HG03432 (cell line): ENCODE data around the gene LRP6.
"Not testable (repeated sequence)": the region's sequence is repeated elsewhere in the genome, so short reads cannot be mapped to it uniquely, and the experiment has no call there.

Experiments used
- ATAC-seq: cut with Tn5 transposase; IDR thresholded peaks from one replicate; pipeline ENCODE4 v1.9.1; 2021; ENCODE audit warnings: mild to moderate bottlenecking, moderate library complexity; ENCODE audit not compliant: unreplicated experiment

LRP6 gene

DNA sequence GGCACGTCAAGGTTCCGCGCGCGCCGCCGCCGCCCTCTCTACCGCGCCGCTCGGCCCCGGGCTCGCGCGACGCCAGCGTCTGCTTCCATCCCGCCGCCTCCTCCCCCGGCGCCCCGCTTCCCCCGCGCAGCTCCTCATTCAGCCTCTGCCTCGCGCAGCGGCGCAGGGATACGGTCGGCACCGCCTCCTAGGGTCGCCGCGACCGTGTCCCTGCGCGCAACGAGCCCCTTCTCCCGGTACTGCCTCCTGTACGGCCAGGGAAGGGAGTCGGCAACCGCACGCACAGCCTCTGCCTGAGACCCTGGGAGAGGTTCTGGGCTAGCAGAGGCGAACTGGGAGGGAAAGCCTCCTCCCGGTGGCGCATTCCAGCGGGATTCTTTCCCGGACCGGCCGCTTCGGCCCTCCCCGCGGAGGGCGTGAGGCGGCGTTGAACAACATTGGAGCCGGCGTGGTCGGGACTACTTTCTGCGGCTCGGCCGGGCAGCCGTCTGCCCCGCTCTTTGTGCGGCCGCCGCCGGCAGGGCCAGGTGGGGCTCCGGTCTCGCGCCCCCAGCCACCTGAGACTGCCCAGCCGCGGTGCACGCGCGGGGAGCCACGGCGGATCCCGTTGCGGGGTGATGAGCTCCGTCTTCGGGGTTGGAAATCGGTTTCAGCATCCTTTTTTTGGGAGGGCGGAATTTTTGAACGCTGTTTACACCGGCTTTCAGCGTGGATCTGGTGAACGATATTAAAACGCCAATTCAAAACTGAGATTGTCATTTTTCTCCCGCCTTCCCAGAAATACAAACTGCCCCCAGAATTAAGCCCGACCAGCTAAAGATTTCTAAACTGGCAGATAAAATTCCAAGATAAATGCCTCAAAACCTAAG lies at the start of gene LRP6:
Gene LRP6 (minus strand): TSS at position 172 of the 869 bp plus-strand sequence. CDS start 309 bp downstream, outside the sequence.
- ATAC-seq, result peak; percentile 93

DNA sequence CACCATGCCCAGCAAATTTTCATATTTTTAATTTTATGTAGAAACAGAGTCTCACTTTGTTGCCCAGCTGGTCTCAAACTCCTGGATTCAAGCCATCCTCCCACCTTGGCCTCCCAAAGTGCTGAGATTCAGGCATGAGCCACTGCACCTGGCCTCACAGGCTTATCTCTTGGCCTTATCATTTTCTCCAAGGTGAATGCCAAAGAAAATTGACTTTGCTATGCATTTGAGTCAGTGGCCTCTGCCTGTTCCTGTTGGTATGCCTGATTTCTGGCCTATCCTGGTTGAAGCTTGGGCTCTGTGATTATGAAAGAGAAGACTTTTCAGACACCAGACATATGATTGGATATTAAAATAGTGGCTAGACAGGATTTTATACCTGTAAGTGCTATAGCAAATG lies 49.0 kb upstream of the LRP6 start:
- ATAC-seq, result no peak

DNA sequence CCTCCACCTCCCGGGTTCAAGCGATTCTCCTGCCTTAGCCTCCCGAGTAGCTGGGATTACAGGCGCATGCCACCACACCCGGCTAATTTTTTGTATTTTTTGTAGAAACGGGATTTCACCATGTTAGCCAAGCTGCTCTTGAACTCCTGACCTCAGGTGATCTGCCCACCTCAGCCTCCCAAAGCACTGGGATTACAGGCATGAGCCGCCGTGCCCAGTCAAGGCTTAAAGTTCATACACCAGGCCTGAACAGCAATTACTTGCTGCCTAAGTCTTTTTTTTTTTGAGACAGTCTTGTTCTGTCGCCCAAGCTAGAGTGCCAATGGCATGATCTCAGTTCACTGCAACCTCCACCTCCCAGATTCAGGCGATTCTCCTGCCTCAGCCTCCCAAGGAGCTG lies 43.9 kb upstream of the LRP6 start:
- not testable (repeated sequence) for ATAC-seq

DNA sequence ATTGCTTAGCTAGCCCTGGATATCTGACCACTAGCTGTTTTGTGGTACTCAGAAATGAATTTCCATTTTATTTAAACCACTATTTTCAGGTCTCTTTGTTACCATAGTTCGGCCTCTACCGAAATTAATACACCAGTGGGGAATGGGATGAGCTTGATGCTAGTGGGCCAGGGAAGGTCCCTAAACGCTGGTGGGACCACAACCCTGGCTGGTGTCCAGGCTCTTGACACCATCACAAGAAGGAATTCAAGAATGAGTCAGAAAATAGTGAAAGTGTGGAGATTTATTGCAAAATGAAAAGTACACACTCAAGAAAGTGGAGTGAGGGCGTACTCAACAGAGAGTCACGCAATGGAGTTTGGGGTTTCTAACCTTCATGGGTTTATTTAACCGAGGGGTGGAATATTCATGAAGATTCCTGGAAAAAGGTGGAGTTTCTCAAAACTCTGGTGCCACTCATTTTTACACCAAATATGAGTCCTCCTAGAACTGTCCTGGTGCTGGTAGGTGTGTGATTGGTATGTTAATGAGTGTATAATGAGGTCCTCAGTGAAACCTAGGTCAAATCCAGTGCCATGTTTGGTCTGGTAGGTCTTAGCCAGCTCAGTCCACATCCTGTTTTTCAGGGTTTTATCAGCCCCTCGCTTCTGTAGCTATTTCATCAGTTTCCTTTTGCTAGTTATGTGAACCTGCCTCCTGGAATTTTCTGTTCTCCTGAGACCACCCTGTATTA lies 38.9 kb upstream of the LRP6 start:
- ATAC-seq, result no peak

DNA sequence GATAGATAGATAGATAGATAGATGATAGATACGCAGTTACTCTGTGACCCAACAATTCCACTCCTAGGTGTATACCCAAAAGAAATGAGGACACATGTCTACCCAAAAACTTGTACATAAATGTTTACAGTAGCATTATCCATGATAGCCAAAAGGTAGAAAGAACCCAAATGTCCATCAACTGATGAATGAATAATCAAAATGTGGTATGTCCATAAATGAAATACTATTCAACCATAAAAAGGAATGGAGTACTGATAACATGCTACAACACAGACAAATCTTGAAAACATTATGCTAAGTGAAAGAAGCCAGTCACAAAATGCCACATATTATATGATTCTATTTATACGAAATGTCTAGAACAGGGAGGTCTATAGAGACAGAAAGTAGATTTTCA lies 36.1 kb upstream of the LRP6 start:
- no peak for ATAC-seq

DNA sequence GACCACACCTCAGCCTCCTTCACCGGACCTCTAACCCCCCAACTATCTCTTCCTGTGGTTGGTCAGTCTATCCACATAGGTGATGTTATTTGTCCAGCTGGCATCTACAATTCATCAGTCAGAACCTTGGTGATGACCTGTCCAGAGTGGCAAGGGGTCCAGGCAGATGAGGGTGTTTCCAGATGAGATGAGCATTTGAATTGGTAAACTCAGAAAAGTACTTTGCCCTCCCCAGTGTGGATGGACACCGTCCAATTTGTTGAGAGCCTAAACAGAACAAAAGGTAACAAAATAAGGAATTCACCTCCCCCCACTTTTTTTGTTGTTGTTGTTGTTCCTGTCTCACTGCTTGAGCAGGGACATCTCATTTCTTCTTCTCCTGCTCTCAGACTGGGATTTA lies 34.3 kb upstream of the LRP6 start:
- no peak for ATAC-seq

DNA sequence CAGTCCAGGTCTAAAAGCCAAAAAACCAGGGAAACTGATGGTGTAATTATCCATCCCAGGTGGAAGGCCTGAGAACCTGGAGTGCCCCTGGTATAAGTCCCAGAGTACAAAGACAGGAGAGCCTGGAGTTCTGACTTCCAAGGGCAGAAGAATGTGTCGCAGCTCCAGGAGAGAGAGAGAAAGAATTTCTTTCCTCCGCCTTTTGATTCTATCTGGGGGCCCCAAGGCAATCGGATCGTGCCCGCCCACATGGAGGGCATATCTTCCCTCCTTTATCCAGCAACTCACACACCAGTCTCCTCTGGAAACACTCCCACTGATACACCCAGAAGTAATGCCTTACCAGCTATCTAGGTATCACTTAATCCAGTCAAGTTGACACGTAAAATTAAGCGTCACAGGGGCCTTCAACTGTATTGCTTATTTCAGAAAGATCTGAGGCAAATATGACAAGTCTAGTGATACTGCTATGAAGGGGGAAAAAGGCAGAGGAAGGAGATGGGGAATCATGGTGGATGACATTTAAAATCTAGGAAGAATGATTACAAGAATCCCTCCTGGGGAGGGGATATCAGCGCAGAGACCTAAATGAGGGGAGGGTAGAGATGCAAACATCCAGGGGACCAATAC lies 30.5 kb upstream of the LRP6 start:
- ATAC-seq, result no peak

DNA sequence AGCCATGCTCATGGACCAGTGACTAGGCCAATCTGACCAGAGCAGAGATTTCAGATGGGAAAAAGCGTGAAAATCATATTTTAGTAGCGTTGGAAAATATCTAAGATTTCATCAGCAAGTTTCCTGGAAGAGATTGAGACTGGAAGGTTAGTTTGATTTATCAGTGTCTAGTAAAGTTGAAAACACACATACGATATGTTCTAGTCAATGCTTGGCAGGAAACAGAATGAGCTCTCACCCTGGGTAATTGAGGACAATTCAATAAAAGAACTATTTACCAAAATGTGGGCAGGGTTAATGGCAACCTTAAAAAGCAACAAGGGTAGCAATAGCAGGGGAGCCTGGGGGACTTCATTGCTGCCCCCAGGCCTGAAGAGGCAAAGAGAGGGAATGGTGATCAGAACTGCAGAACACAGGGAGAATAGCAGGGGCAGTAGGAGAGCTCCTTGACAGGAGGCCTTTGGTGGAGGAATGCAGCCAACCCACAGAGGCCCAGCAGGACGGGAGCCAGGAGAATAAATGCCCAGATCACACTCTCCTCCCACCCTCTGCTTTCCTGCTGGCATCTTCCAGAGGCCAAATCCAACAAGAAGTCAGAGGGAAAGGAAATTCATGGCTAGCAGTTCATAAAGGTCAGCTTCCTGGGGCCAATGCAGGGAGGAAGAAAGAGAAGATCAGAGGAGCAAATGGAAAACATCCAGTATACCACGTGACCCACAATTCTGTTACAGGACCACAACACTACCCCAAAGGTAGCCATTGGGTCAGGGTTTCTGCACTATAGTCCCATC lies 27.6 kb upstream of the LRP6 start:
- ATAC-seq, result no peak

DNA sequence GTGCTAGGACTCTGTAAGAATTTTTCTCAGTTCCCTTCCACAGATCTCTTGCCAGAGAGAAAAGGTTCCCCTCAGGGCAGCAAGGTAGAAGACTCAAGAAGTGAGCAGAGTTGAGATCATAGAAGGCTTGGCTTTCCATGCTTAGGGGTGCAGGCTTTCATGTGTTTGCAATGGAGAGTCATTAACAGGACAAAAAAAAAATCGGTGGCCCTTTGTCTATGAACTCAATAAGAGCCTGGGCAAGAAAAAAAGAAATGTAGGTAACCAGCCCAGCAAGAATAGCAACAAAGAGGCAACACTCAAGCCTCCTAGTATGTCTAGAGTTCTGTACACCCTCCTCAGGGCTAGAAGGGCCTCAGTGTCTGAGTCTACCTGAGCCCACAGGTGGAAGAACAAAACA lies 23.4 kb upstream of the LRP6 start:
- ATAC-seq, result no peak

DNA sequence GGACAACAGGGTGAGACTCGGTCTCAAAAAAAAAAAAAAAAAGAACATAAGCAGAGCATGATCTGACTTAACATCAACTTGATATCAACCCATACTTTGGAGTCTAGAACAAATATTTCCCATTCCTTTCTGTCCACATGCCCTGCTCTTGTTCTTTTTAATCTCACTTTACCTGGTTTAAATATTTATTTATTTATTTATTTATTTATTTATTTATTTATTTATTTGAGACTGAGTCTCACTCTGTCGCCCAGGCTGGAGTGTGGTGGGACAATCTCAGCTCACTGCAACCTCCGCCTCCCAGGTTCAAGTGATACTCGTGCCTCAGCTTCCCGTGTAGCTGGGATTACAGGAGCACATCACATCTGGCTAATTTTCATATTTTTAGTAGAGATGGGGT lies 19.6 kb upstream of the LRP6 start:
- ATAC-seq, result no peak

DNA sequence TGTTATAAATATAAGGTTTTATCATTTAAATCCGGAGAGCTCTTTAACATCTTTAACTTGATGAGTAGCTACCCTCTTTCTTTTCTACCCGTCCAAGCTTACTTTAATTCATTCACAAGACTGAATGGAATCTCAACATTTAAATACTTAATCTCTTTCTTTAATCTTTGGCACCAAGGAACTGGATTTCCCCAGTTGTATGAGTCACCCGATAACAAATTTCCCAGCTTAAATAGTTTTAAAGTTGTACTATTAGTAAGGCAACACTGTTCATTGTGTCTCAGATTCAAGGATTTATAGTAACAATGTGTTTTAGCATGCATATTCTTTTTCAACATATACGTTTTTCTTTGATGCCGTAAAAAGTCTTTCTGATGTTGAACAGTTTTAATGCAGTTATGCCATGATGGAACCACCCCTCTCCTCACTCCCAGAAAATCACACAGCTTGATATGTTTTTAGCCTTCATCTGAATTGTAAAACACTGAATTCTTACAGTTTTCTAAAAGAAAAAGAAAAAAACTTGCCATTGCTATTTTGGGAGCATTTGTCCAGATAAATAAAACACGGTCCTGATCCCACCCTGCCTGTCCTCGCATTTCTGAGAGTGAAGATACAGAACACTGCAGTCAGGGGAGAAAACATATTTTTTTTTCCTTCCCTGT lies 16.0 kb upstream of the LRP6 start:
- ATAC-seq, result no peak

DNA sequence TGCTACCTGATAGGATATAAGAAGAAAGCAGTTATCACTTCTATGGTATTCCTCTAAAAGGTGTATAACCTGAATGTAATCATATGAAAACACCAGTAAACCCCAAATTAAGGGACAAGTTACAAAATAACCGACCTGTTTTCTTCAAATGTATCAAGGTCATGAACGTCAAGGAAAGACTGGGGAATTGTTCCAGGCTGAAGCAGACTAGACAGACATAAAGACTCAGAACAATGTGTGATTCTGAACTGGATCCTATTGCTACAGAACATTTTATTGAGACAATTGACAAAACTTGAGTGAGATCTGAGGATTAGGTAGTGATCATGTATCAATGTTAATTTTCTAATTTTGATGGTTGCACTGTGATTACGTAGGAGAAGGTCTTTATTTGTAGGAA lies 15.4 kb upstream of the LRP6 start:
- no peak for ATAC-seq

DNA sequence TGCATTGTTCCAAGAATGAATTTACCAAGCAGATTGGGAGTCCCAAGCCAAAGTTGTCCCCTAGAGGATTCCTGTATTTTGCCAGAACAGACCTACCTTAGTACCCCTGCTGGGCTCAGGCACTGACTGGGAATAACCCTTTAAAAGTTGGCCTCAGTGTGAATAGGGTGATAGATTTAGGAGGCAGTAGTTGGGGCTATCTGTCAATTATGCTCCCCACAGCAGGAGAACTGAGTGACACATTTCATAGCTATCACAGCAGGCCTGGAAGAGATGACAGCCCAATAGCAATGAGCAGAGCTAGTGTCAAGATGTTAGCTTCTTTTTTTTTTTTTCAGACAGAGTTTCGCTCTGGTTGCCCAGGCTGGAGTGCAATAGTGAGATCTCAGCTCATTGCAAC lies 14.3 kb upstream of the LRP6 start:
- no peak for ATAC-seq

DNA sequence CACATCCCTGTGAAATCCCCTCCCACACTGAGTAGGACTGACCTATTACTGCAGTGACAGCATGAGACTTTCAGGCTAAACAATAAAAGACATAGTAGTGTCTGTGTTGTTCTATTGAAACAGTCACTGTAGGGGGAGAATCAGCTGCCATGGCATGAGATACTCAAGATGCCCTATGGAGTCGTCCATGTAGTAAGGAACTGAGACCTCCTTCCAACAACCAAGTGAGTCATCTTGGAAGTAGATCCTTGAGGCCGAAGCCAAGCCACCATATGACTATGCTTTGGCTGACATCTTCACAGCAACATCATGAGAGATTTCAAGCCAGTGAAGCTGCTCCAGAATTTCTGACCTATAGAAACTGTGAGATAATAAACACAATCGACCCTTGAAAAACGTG lies 12.1 kb upstream of the LRP6 start:
- ATAC-seq, result no peak

DNA sequence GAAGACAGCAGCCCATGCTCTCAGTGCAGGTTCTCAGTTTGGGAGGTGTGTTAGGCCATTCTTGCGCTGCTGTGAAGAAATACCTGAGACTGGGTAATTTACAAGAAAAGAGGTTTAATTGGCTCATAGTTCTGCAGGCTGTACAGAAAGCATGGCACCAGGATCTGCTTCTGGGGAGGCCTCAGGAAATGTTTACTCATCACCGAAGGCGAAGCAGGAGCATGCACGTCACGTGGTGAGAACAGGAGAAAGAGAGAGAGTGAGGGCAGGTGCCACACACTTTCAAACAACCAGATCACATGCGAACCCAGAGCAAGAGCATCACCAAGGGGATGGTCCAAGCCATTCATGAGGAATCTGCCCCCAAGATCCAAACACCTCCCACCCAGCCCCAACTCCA lies 9.0 kb upstream of the LRP6 start:
- ATAC-seq, result no peak

DNA sequence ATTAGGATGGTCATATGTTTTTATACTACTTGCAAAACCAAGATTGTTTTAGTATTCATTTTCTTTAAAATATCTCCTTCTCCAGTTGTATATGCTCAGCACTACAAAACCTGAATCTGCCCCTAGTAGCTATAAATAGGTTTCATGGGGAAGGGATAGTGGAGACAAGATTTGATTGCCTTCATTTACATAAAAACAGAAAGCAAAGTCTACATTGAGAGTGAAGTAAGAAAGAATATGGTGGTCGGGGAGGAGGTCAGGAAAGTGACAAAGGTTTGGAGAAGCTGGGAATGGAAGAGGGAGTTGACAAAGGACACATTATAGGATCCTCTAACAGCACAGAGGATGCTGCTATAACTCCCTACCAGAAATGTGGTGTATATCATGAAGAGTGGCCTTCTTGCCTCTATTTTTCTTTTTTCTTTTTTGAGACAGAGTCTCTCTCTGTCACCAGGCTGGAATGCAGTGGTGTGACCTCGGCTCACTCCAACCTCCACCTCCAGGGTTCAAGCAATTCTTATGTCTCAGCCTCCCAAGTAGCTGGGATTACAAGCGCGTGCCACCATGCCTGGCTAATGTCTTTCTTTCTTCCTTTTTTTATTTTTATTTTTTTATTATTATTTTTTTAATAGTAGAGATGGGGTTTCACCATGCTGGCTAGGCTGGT lies 6.6 kb upstream of the LRP6 start:
- ATAC-seq, result no peak

DNA sequence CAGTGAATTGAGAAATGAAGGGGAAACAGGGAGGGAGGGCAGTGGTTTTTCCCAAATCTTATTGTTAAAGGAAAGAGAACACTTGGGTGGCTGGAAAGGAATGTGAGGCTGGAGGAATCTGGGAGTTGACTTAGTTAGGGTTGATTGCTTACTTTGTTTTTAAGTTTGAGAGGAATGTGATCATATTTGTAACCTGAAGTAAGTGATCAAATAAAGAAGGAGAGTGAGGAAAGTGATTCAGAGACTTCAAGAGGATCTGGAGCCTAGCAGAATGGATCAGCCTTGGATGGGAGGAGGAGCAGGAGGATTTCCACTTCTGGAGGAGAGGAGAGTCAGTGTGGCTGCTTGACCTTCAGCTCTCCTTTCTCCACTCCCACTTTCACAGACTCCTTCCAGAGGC lies 6.0 kb upstream of the LRP6 start:
- ATAC-seq, result no peak

DNA sequence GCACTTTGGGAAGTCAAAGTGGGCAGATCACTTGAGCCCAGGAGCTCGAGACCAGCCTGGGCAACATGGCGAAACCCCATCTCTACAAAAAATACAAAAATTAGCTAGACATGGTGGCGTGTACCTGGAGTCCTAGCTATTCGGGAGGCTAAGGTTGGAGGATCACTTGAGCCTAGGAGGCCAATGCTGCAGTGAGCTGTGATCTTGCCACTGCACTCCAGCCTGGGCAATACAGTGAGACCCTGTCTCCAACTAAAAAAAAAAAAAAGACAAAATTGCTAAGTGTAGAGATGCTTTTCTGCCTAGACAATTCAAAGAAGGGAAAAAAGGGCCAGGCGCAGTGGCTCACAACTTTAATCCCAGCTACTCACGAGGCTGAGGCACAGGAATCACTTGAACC lies 3.4 kb upstream of the LRP6 start:
- ATAC-seq, result no peak

DNA sequence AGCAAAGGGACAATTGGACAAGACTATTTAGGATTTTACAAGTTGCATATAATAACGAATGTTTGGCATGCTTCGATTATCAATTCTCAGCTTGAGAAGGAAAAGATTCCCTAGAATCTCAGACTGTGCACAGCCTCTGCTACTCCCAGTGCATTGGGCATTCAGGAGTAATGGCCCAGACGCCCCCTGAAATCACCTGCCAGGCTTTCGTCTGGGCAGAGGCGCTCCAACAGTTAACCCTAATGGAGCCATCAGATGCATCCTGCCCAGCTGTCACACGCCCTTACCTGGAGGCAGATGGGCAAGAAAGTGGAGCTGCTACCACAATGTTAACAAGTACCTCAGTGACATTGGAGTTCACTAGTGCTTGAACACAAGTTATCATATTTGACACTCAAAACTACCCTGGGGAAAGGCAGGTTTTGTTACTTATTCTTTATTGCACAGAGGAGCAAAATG lies 927 bp upstream of the LRP6 start:
- no peak for ATAC-seq

DNA sequence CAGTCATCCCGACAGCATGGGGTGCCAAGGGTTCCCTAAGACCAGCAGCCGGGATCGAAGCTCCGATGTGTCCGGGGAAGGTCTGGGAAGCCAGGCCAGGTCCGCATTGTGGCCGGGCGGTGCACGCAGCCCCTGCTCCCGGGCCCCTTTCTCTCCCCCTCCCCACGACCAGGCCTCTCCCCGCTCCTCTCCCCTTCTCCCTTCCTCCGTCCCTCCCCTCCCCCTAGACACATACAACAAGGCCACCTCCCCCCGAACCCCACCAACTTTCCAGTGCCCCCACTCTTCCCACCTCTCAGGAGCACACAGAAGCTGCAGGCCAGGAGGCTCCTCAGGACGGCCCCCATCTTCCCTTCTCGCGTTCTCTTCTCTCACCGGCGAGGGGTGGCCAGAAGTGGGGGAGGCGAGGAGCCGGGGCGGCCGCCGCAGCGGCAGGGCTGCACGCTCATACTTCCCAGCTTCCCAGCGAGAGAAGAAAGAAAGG lies 413 bp downstream of the LRP6 start:
- ATAC-seq, result no peak
